ENCODE measurements around the gene TRAF3.

The TRAF3 gene

GRCh38 chr14:102778338-102779083, 1.3 kb downstream of the TRAF3 start:
- no peak for DNase-seq

- DNase-seq: no peak
Observed at GRCh38 chr14:102779084-102779462, 1.8 kb downstream of the TRAF3 start.

- no peak for DNase-seq
Observed at GRCh38 chr14:102779574-102780315, 2.5 kb downstream of the TRAF3 start.

GRCh38 chr14:102781063-102781462, 3.8 kb downstream of the TRAF3 start:
- no peak for DNase-seq

GRCh38 chr14:102782974-102783373, 5.7 kb downstream of the TRAF3 start:
- no peak for DNase-seq

GRCh38 chr14:102784892-102785594, 7.8 kb downstream of the TRAF3 start:
- no peak for DNase-seq

- no peak for DNase-seq
Observed at GRCh38 chr14:102785595-102785963, 8.3 kb downstream of the TRAF3 start.

- no peak for DNase-seq
Observed at GRCh38 chr14:102786768-102787167, 9.5 kb downstream of the TRAF3 start.

- DNase-seq: no peak
Observed at GRCh38 chr14:102789349-102789748, 12.1 kb downstream of the TRAF3 start.

GRCh38 chr14:102793531-102794328, 16.5 kb downstream of the TRAF3 start:
- DNase-seq: no peak

GRCh38 chr14:102795060-102795925, 18.0 kb downstream of the TRAF3 start:
- no peak for DNase-seq

- DNase-seq: no peak
Observed at GRCh38 chr14:102796661-102797190, 19.5 kb downstream of the TRAF3 start.

GRCh38 chr14:102798926-102799325, 21.7 kb downstream of the TRAF3 start:
- no peak for DNase-seq

- DNase-seq: no peak
Observed at GRCh38 chr14:102799684-102800562, 22.7 kb downstream of the TRAF3 start.

- DNase-seq: no peak
Observed at GRCh38 chr14:102802834-102803523, 25.7 kb downstream of the TRAF3 start.

GRCh38 chr14:102804858-102805257, 27.6 kb downstream of the TRAF3 start:
- no peak for DNase-seq

GRCh38 chr14:102805371-102805891, 28.2 kb downstream of the TRAF3 start:
- no peak for DNase-seq

- no peak for DNase-seq
Observed at GRCh38 chr14:102805941-102806340, 28.7 kb downstream of the TRAF3 start.

- DNase-seq: no peak
Observed at GRCh38 chr14:102806447-102806846, 29.2 kb downstream of the TRAF3 start.

GRCh38 chr14:102807013-102807406, 29.8 kb downstream of the TRAF3 start:
- no peak for DNase-seq

Measured in NCI-H2227 treated with DMSO at 0.1 percent for 48 hours (cell line).